ENCODE measurements around the gene PCNA.

Gene PCNA

DNA sequence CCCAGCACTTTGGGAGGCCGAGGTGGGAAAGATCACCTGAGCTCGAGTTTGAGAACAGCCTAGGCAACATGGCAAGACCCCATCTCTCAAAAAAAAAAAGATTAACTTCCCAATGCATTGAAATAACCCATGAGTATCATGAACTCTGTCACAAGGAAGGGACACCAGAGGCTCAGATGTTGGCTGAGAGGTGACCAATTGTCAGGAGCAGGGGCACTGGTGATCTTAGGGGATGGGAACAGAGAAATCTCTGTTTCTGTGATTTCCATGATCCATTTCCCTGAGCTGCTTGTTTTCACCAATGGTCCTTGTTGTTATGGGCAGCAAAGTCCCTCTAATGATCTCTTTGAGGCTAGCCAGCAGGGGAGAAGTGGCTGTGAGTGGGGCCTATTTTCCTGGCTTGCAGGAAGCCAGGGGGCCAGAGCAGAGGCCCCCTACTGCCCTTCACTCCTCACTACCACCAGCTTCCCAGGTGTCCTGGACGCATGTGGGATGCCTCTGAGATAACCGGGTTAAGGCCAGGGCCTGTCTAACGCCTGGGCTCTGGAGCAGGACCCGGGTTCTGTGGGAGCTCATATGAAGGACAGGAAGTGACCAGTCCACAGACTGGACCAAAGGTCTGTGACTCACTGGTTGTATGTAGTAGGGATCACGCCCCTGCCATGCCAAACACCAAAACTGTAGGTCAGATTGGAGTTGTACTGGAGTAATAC lies 54.4 kb downstream of the PCNA start:
- no peak for DNase-seq (ENCODE audit: low read depth)
